Subcutaneous adipose tissue (tissue), 4 donors: ENCODE measurements around the gene LRMDA. TPM values are rescaled to one million over a fixed set of nuclear protein-coding genes. Genes with fewer than 3 reads are reported as not detected.

Source experiments
- CTCF ChIP-seq: fragments of 450-650 bp; IDR thresholded peaks from one replicate; pipeline ENCODE4 v1.5.1; 2016; ENCODE audit warnings: low read depth, mild to moderate bottlenecking, control low read depth, antibody characterized with exemption, moderate library complexity
- total RNA-seq, 4 donors: library from RNA; depleted of rRNA; stranded (reverse); fragments of >200 nt; gene quantifications; one replicate each; pipeline ENCODE4 v1.1.0, GENCODE V29; 2016

The LRMDA gene
- total RNA-seq, 4 donors from 2014 or later = 17.4 to 92.1 (median 22.8) TPM

GRCh38 chr10:75452997-75453396, 21.6 kb downstream of the LRMDA start:
- no peak for TF ChIP-seq CTCF

GRCh38 chr10:75456122-75456521, 24.7 kb downstream of the LRMDA start:
- no peak for TF ChIP-seq CTCF

GRCh38 chr10:75460059-75460458, 28.6 kb downstream of the LRMDA start:
- TF ChIP-seq CTCF = no peak

- TF ChIP-seq CTCF = no peak
These were observed 30.5 kb downstream of the LRMDA start for GRCh38 chr10:75461672-75462649.

GRCh38 chr10:75462865-75463264, 31.4 kb downstream of the LRMDA start:
- no peak for TF ChIP-seq CTCF

- TF ChIP-seq CTCF = no peak
These were observed 33.3 kb downstream of the LRMDA start for GRCh38 chr10:75464478-75465449.

GRCh38 chr10:75465450-75465827, 34.0 kb downstream of the LRMDA start:
- no peak for TF ChIP-seq CTCF
